GM12891 (cell line): ENCODE data around the gene CXCL16.

Experiments
- DNase-seq: peaks from one replicate; pipeline ENCODE4 v3.0.0; 2011; ENCODE audit warnings: low spot score; ENCODE audit not compliant: insufficient read length
- FAIRE-seq: peaks from 2 replicates; lab custom pipeline; 2011; peaks lifted over from hg19 to GRCh38; lab: Jason Lieb, UNC
- PAX5 ChIP-seq: IDR thresholded peaks from 2 replicates; pipeline ENCODE4 v1.6.1; 2011; ENCODE audit warnings: low read length, moderate library complexity, mild to moderate bottlenecking; ENCODE audit not compliant: insufficient read depth, severe bottlenecking
- POLR2A ChIP-seq: IDR thresholded peaks from 2 replicates; pipeline ENCODE4 v1.6.1; 2011; ENCODE audit warnings: low read depth, low read length, control low read depth
- POLR2AphosphoS5 ChIP-seq: IDR thresholded peaks from 2 replicates; pipeline ENCODE4 v1.6.1; 2011; ENCODE audit warnings: low read depth, low read length, control low read depth
- POU2F2 ChIP-seq: IDR thresholded peaks from 2 replicates; pipeline ENCODE4 v1.6.1; 2011; ENCODE audit warnings: low read depth, mild to moderate bottlenecking, control low read depth, low read length, moderate library complexity
- SPI1 ChIP-seq: IDR thresholded peaks from 2 replicates; pipeline ENCODE4 v1.6.1; 2011; ENCODE audit warnings: low read depth, low read length, control low read depth
- TAF1 ChIP-seq: IDR thresholded peaks from 2 replicates; pipeline ENCODE4 v1.6.1; 2011; ENCODE audit warnings: low read depth, low read length, control low read depth

Gene CXCL16

GRCh38 chr17:4753392-4753791 is 13.7 kb upstream of the CXCL16 start:
- TF ChIP-seq POLR2A, result no peak
- TF ChIP-seq POU2F2, result no peak
- TF ChIP-seq POLR2AphosphoS5, result no peak
- TF ChIP-seq PAX5, result no peak
- TF ChIP-seq TAF1, result no peak
- TF ChIP-seq SPI1, result no peak
- DNase-seq, result no peak
- no peak for FAIRE-seq

- TF ChIP-seq POLR2AphosphoS5 (no peak), POU2F2 (no peak), TAF1 (no peak), SPI1 (no peak)
- no peak for FAIRE-seq
- no peak for DNase-seq
These were observed 12.2 kb upstream of the CXCL16 start for GRCh38 chr17:4751932-4752331.

- FAIRE-seq (no peak), DNase-seq (no peak)
- TF ChIP-seq PAX5 (no peak), POU2F2 (no peak), SPI1 (no peak), TAF1 (no peak), POLR2AphosphoS5 (no peak), POLR2A (no peak)
These were observed 10.9 kb upstream of the CXCL16 start for GRCh38 chr17:4750606-4751005.

GRCh38 chr17:4748686-4749085 is 9.0 kb upstream of the CXCL16 start:
- DNase-seq (no peak), FAIRE-seq (no peak)
- TF ChIP-seq SPI1 (no peak), POU2F2 (no peak), PAX5 (no peak), TAF1 (no peak), POLR2A (no peak)

- FAIRE-seq (peak; percentile 48), DNase-seq (no peak)
- TF ChIP-seq POLR2A (no peak), POU2F2 (no peak), TAF1 (no peak)
These were observed 8.1 kb upstream of the CXCL16 start for GRCh38 chr17:4747847-4748246.

GRCh38 chr17:4744999-4745969 is 5.6 kb upstream of the CXCL16 start:
- no peak for FAIRE-seq
- TF ChIP-seq POLR2A (no peak), SPI1 (no peak), PAX5 (no peak), POLR2AphosphoS5 (no peak), TAF1 (no peak), POU2F2 (no peak)
- DNase-seq, result no peak

GRCh38 chr17:4743898-4744297 is 4.2 kb upstream of the CXCL16 start:
- no peak for TF ChIP-seq TAF1
- FAIRE-seq (no peak), DNase-seq (no peak)

- DNase-seq (no peak), FAIRE-seq (no peak)
- no peak for TF ChIP-seq POLR2AphosphoS5
- no peak for TF ChIP-seq SPI1
- no peak for TF ChIP-seq PAX5
- TF ChIP-seq TAF1, result no peak
- no peak for TF ChIP-seq POLR2A
- TF ChIP-seq POU2F2, result no peak
These were observed 3.5 kb upstream of the CXCL16 start for GRCh38 chr17:4743216-4743615.

GRCh38 chr17:4742629-4743028 is 2.9 kb upstream of the CXCL16 start:
- DNase-seq (no peak), FAIRE-seq (no peak)
- TF ChIP-seq SPI1 (no peak), PAX5 (no peak), TAF1 (no peak), POLR2AphosphoS5 (no peak), POLR2A (no peak), POU2F2 (no peak)

GRCh38 chr17:4742133-4742532 is 2.4 kb upstream of the CXCL16 start:
- DNase-seq, result no peak
- no peak for FAIRE-seq
- TF ChIP-seq POLR2AphosphoS5 (no peak), POLR2A (no peak), TAF1 (no peak), POU2F2 (no peak), SPI1 (no peak), PAX5 (no peak)

GRCh38 chr17:4741544-4741943 is 1.8 kb upstream of the CXCL16 start:
- TF ChIP-seq POLR2A (no peak), TAF1 (no peak), PAX5 (no peak), POU2F2 (no peak), POLR2AphosphoS5 (no peak), SPI1 (no peak)
- DNase-seq (no peak), FAIRE-seq (no peak)
